Neural progenitor cell (in vitro differentiated cells): ENCODE measurements around the gene SLC37A1. TPM values are rescaled to one million over a fixed set of nuclear protein-coding genes. Genes with fewer than 3 reads are reported as not detected.

Experiments
- DNase-seq: peaks from one replicate; pipeline ENCODE4 v3.0.0-alpha.2; 2016; ENCODE audit warnings: low spot score
- H2AFZ ChIP-seq: fragments of 200-600 bp; sonication (generic); replicated peaks from 2 replicates; pipeline ENCODE4 v1.6.1; 2016; ENCODE audit warnings: antibody characterized with exemption
- H3F3A ChIP-seq: fragments of 200-600 bp; sonication (generic); 2 replicates; pipeline ENCODE4 v1.6.1; 2016; ENCODE audit warnings: antibody characterized with exemption, low read depth
- H3K27ac ChIP-seq: fragments of 200-600 bp; sonication (generic); 2 replicates; pipeline ENCODE4 v1.5.1; 2016; ENCODE audit warnings: mild to moderate bottlenecking
- H3K27me3 ChIP-seq: fragments of 200-600 bp; sonication (generic); 2 replicates; pipeline ENCODE4 v1.6.1; 2016; ENCODE audit warnings: mild to moderate bottlenecking, moderate library complexity
- H3K36me3 ChIP-seq: fragments of 200-600 bp; sonication (generic); 2 replicates; pipeline ENCODE4 v1.5.1; 2016
- H3K4me1 ChIP-seq: fragments of 200-600 bp; sonication (generic); 2 replicates; pipeline ENCODE4 v1.6.1; 2016; ENCODE audit warnings: mixed run types
- H3K4me2 ChIP-seq: fragments of 200-600 bp; sonication (generic); 2 replicates; pipeline ENCODE4 v1.6.1; 2016
- H3K4me3 ChIP-seq: fragments of 200-600 bp; sonication (generic); 2 replicates; pipeline ENCODE4 v1.5.1; 2016
- H3K79me2 ChIP-seq: fragments of 200-600 bp; sonication (generic); 2 replicates; pipeline ENCODE4 v1.6.1; 2016; ENCODE audit warnings: low read depth
- H3K9ac ChIP-seq: fragments of 200-600 bp; sonication (generic); 2 replicates; pipeline ENCODE4 v1.6.1; 2016
- H3K9me3 ChIP-seq: fragments of 200-600 bp; sonication (generic); 2 replicates; pipeline ENCODE4 v1.5.1; 2016; ENCODE audit warnings: low read depth
- H4K20me1 ChIP-seq: fragments of 200-600 bp; sonication (generic); 2 replicates; pipeline ENCODE4 v1.6.1; 2016; ENCODE audit warnings: low read depth
- H3K27ac Mint-ChIP-seq: 3 replicates; pipeline ENCODE4 v1.8.0; 2021; ENCODE audit warnings: mixed read lengths
- H3K27me3 Mint-ChIP-seq: 2 replicates; pipeline ENCODE4 v1.8.0; 2022; ENCODE audit warnings: low read depth, mild to moderate bottlenecking, inconsistent platforms, moderate library complexity, mixed read lengths; ENCODE audit not compliant: insufficient read depth
- H3K36me3 Mint-ChIP-seq: 3 replicates; pipeline ENCODE4 v1.8.0; 2021; ENCODE audit warnings: mixed read lengths
- H3K4me1 Mint-ChIP-seq: 3 replicates; pipeline ENCODE4 v1.8.0; 2021; ENCODE audit warnings: mixed read lengths
- H3K4me3 Mint-ChIP-seq: 3 replicates; pipeline ENCODE4 v1.8.0; 2021; ENCODE audit warnings: mild to moderate bottlenecking, moderate library complexity, mixed read lengths
- H3K9me3 Mint-ChIP-seq: 3 replicates; pipeline ENCODE4 v1.8.0; 2020; ENCODE audit warnings: mixed read lengths
- CTCF ChIP-seq: fragments of 200-600 bp; sonication (generic); IDR thresholded peaks from 2 replicates; pipeline ENCODE4 v1.5.1; 2017; ENCODE audit warnings: antibody characterized with exemption, mild to moderate bottlenecking
- EZH2 ChIP-seq: fragments of 200-600 bp; sonication (generic); IDR thresholded peaks from 2 replicates; pipeline ENCODE4 v1.6.1; 2017; ENCODE audit warnings: antibody characterized with exemption, mild to moderate bottlenecking, moderate library complexity
- EZH2phosphoT487 ChIP-seq: fragments of 200-600 bp; sonication (generic); IDR thresholded peaks from 2 replicates; pipeline ENCODE4 v1.6.1; 2017; ENCODE audit warnings: antibody characterized with exemption
- total RNA-seq: library from RNA; depleted of rRNA; stranded (reverse); fragments of >200 nt; gene quantifications from 2 replicates; pipeline ENCODE4 v1.2.3, GENCODE V29; 2015; ENCODE audit warnings: low replicate concordance

The SLC37A1 gene
- total RNA-seq, result 1.2 and 6.1 TPM in 2 replicates

GRCh38 chr21:42513151-42513984 lies at the start of gene SLC37A1:
Gene SLC37A1, plus strand, starts transcription at chr21:42513852. Its CDS starts 4,603 bp downstream, at chr21:42518455.
- DNase-seq, result peak; percentile 65
- peak within 1 kb of the TSS; percentile 91 for H2AFZ ChIP-seq
- peak within 1 kb of the TSS; percentile 39 for H3K27ac Mint-ChIP-seq
- H3K27ac ChIP-seq, result no peak within 1 kb of the TSS
- peaks cover 10% of the 10 kb centered on the region for H3K4me1 ChIP-seq
- TF ChIP-seq CTCF, result peak; percentile 26
- no peak for TF ChIP-seq EZH2phosphoT487
- no peak for TF ChIP-seq EZH2
- no peaks in the 10 kb centered on the region for H3K36me3 Mint-ChIP-seq
- no peak within 1 kb of the TSS for H3K9ac ChIP-seq
- H3K4me3 Mint-ChIP-seq, result peak within 1 kb of the TSS; percentile 87
- peak within 1 kb of the TSS; percentile 89 for H3K4me2 ChIP-seq
- peak within 1 kb of the TSS; percentile 83 for H3K4me3 ChIP-seq
- H3K36me3 ChIP-seq, result no peaks in the 10 kb centered on the region
- H3F3A ChIP-seq, result peaks cover 34% of the 10 kb centered on the region
- no peaks in the 10 kb centered on the region for H3K9me3 Mint-ChIP-seq
- H3K9me3 ChIP-seq, result no peaks in the 10 kb centered on the region
- no peaks in the 10 kb centered on the region for H3K79me2 ChIP-seq
- H3K4me1 Mint-ChIP-seq, result peaks cover 73% of the 10 kb centered on the region
- H4K20me1 ChIP-seq, result no peaks in the 10 kb centered on the region
- peaks cover 34% of the 10 kb centered on the region for H3K27me3 ChIP-seq
- H3K27me3 Mint-ChIP-seq, result peaks cover 21% of the 10 kb centered on the region

- no peak overlapping the region for H3K4me3 Mint-ChIP-seq
- H3K27ac Mint-ChIP-seq, result no peak overlapping the region
- no peak overlapping the region for H2AFZ ChIP-seq
- H3K36me3 ChIP-seq, result no peaks in the 10 kb centered on the region
- TF ChIP-seq EZH2phosphoT487 (no peak), CTCF (no peak), EZH2 (no peak)
- no peak overlapping the region for H3K27ac ChIP-seq
- H3K27me3 ChIP-seq, result no peaks in the 10 kb centered on the region
- H3K4me2 ChIP-seq, result no peak overlapping the region
- no peaks in the 10 kb centered on the region for H3K9me3 Mint-ChIP-seq
- H3K9ac ChIP-seq, result no peak overlapping the region
- no peak overlapping the region for H3K4me3 ChIP-seq
- peaks cover 4% of the 10 kb centered on the region for H3F3A ChIP-seq
- no peaks in the 10 kb centered on the region for H3K9me3 ChIP-seq
- H3K4me1 Mint-ChIP-seq, result peaks cover 33% of the 10 kb centered on the region
- DNase-seq, result no peak
- peaks cover 7% of the 10 kb centered on the region for H3K27me3 Mint-ChIP-seq
- H3K36me3 Mint-ChIP-seq, result no peaks in the 10 kb centered on the region
- peaks cover 7% of the 10 kb centered on the region for H3K4me1 ChIP-seq
- H3K79me2 ChIP-seq, result no peaks in the 10 kb centered on the region
- H4K20me1 ChIP-seq, result no peaks in the 10 kb centered on the region
Observed at GRCh38 chr21:42463861-42464515, 49.7 kb upstream of the SLC37A1 start.

- no peak overlapping the region for H3K4me2 ChIP-seq
- no peak overlapping the region for H3K4me3 ChIP-seq
- Mint-ChIP-seq H3K36me3 (no peaks in the 10 kb centered on the region), H3K27me3 (peaks cover 7% of the 10 kb centered on the region), H3K4me3 (no peak overlapping the region), H3K27ac (no peak overlapping the region), H3K4me1 (peaks cover 26% of the 10 kb centered on the region), H3K9me3 (no peaks in the 10 kb centered on the region)
- no peak overlapping the region for H3K27ac ChIP-seq
- H4K20me1 ChIP-seq, result no peaks in the 10 kb centered on the region
- no peaks in the 10 kb centered on the region for H3K4me1 ChIP-seq
- no peaks in the 10 kb centered on the region for H3F3A ChIP-seq
- DNase-seq, result no peak
- H2AFZ ChIP-seq, result no peak overlapping the region
- H3K27me3 ChIP-seq, result no peaks in the 10 kb centered on the region
- TF ChIP-seq CTCF, result no peak
- no peak for TF ChIP-seq EZH2phosphoT487
- TF ChIP-seq EZH2, result no peak
- H3K9me3 ChIP-seq, result no peaks in the 10 kb centered on the region
- H3K36me3 ChIP-seq, result no peaks in the 10 kb centered on the region
- no peaks in the 10 kb centered on the region for H3K79me2 ChIP-seq
- H3K9ac ChIP-seq, result no peak overlapping the region
Observed at GRCh38 chr21:42465008-42465802, 48.4 kb upstream of the SLC37A1 start.
